OCI-LY3 (cell line): ENCODE data around the gene ETFB.

Experiments used
- CTCF ChIP-seq: fragments of 200-600, 300-600 bp; sonication (generic); IDR thresholded peaks from 2 replicates; pipeline ENCODE4 v1.5.1; 2014; ENCODE audit warnings: antibody characterized with exemption, low read length, low read depth
- EZH2phosphoT487 ChIP-seq: fragments of 200-600 bp; shearing (Covaris generic); IDR thresholded peaks from 2 replicates; pipeline ENCODE4 v1.6.1; 2018; ENCODE audit warnings: antibody characterized with exemption, mixed run types, low read depth

- TF ChIP-seq CTCF (no peak), EZH2phosphoT487 (no peak)
Observed at GRCh38 chr19:51345076-51345620, 21.0 kb downstream of the ETFB start.
